ENCODE data around the gene RASGRF2. TPM values are rescaled to one million over a fixed set of nuclear protein-coding genes. Genes with fewer than 3 reads are reported as not detected.

Gene RASGRF2
- total and polyA plus RNA-seq, 8 donors, result 0.63 to 9.0 (median 4.0) TPM

DNA sequence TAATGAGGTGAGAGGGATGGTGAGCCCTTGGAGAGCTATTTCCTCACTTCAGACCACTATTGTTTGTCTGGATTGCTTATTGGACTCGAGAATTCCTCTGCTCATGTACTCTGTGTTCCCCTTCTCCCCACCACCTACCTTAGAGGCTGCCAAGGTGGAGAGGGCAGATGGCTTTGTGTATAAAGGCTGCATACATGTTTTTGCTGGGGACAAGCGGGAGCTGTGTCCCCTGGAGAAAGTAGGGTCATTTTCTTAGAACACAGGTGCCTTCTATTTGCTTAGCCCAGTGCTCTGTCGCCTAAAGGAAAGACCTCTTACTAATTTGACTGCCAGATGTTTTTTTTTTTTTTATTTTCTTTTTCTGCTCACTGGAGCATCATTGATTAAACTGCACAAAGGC is 29.7 kb downstream of the RASGRF2 start:
- DNase-seq, result no peak
- Histone ChIP-seq H3K4me1 (no peaks in the 10 kb centered on the region), H3K27me3 (no peaks in the 10 kb centered on the region), H3K27ac (no peak overlapping the region), H3K36me3 (no peaks in the 10 kb centered on the region), H3K4me3 (no peak overlapping the region), H3K9me3 (no peaks in the 10 kb centered on the region)
- WGBS, 5 donors, result 69 to 85% (median 71%) methylated on average over 3 of the region's 3 CpGs
- no peak for TF ChIP-seq EP300 (IDR thresholded peaks at IDR 0.05)
- no peak for TF ChIP-seq CTCF (IDR thresholded peaks at IDR 0.05)
- TF ChIP-seq POLR2A (IDR thresholded peaks at IDR 0.05), result no peak
- no peak for TF ChIP-seq POLR2AphosphoS5 (IDR thresholded peaks at IDR 0.05)
- intact Hi-C loops (cut with DNase I; ENCODE audit: low total_unique reads), result no loop called here

GRCh38 chr5:80990527-80990926 is 30.4 kb downstream of the RASGRF2 start:
- no peak for TF ChIP-seq CTCF (IDR thresholded peaks at IDR 0.05)
- TF ChIP-seq EP300 (IDR thresholded peaks at IDR 0.05), result no peak
- no peak for TF ChIP-seq POLR2AphosphoS5 (IDR thresholded peaks at IDR 0.05)
- TF ChIP-seq POLR2A (IDR thresholded peaks at IDR 0.05), result no peak
- 75 to 84% (median 76%) methylated on average over 2 of the region's 2 CpGs for WGBS, 5 donors
- H3K27me3 ChIP-seq, result no peaks in the 10 kb centered on the region
- no peak overlapping the region for H3K4me3 ChIP-seq
- no peak for DNase-seq
- H3K36me3 ChIP-seq, result no peaks in the 10 kb centered on the region
- H3K4me1 ChIP-seq, result no peaks in the 10 kb centered on the region
- intact Hi-C loops (cut with DNase I; ENCODE audit: low total_unique reads), result no loop called here
- no peak overlapping the region for H3K27ac ChIP-seq
- H3K9me3 ChIP-seq, result no peaks in the 10 kb centered on the region

DNA sequence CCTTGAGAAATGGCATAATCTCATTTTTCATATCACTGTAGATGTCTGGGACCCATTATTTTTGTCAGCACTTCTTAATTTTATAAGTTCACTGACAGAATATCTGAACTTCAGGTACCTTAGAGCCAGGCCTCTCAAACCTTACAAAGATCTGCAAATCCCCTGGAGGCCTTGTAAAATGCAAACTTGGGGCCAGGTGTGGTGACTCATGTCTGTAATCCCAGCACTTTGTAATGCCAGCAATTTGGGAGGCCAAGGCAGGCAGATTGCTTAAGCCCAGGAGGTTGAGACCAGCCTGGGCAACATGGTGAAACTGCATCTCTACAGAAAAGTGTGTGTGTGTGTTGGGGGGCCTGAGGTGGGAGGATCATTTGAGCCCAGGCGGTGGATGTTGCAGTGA is 30.8 kb downstream of the RASGRF2 start:
- TF ChIP-seq EP300 (IDR thresholded peaks at IDR 0.05) (no peak), POLR2AphosphoS5 (IDR thresholded peaks at IDR 0.05) (no peak), POLR2A (IDR thresholded peaks at IDR 0.05) (no peak), CTCF (IDR thresholded peaks at IDR 0.05) (no peak)
- Histone ChIP-seq H3K4me1 (no peaks in the 10 kb centered on the region), H3K36me3 (no peaks in the 10 kb centered on the region), H3K27ac (no peak overlapping the region), H3K27me3 (no peaks in the 10 kb centered on the region), H3K9me3 (no peaks in the 10 kb centered on the region), H3K4me3 (no peak overlapping the region)
- DNase-seq, result no peak
- 88 to 97% (median 95%) methylated on average over 1 of the region's 1 CpG for WGBS, 5 donors
- intact Hi-C loops (cut with DNase I; ENCODE audit: low total_unique reads), result no loop called here

- 75 to 93% (median 84%) methylated on average over 2 of the region's 2 CpGs for WGBS, 5 donors
- Histone ChIP-seq H3K9me3 (no peaks in the 10 kb centered on the region), H3K4me1 (no peaks in the 10 kb centered on the region), H3K27me3 (no peaks in the 10 kb centered on the region), H3K36me3 (no peaks in the 10 kb centered on the region), H3K4me3 (no peak overlapping the region), H3K27ac (no peak overlapping the region)
- TF ChIP-seq EP300 (IDR thresholded peaks at IDR 0.05), result no peak
- TF ChIP-seq POLR2A (IDR thresholded peaks at IDR 0.05), result no peak
- no peak for TF ChIP-seq CTCF (IDR thresholded peaks at IDR 0.05)
- TF ChIP-seq POLR2AphosphoS5 (IDR thresholded peaks at IDR 0.05), result no peak
- no peak for DNase-seq
- intact Hi-C loops (cut with DNase I; ENCODE audit: low total_unique reads), result no loop called here
These were observed 35.7 kb downstream of the RASGRF2 start for GRCh38 chr5:80995908-80996307.
